Right ventricle myocardium superior (tissue), 1 donor: ENCODE measurements around the gene SERINC2. TPM values are rescaled to one million over a fixed set of nuclear protein-coding genes. Genes with fewer than 3 reads are reported as not detected.

Experiments
- ATAC-seq: fragments of 200-7000 bp; cut with Tn5 transposase; one replicate; pipeline ENCODE4 v1.9.1; 2020; ENCODE audit warnings: mild to moderate bottlenecking; ENCODE audit not compliant: poor library complexity
- DNase-seq: peaks from one replicate; pipeline ENCODE4 v3.0.0-alpha.2; 2020
- intact Hi-C: fragments of 100-400 bp; cut with DNase I; formaldehyde crosslinking; loops from one replicate; pipeline ENCODE4 v1.11.2; 2022
- total RNA-seq: library from RNA; stranded (reverse); fragmentation: NEBNext Ultra II Directional; extraction: Animal tissue kit (Norgen Biotek cat#: 25700); gene quantifications from one replicate; pipeline ENCODE4 v1.2.1, GENCODE V29; 2021
- donor health status: DM: no; HTN: yes; CAD: no; lungs with severe emphysema.

Gene SERINC2
- total RNA-seq, 1 donor from 2014 or later, result 1.5 TPM

GRCh38 chr1:31407029-31407626 lies 5.9 kb upstream of the SERINC2 start:
- DNase-seq (no peak), ATAC-seq (no peak)
- intact Hi-C loops, result no loop called here

GRCh38 chr1:31408788-31409318 lies 4.2 kb upstream of the SERINC2 start:
- ATAC-seq, result no peak

GRCh38 chr1:31409946-31410858 lies 2.8 kb upstream of the SERINC2 start:
- intact Hi-C loops, result loop anchor here (10.0 kb wide), 1 partner anchor 65 kb away; no protein-coding TSS in a partner anchor
- ATAC-seq (no peak), DNase-seq (no peak)

More at GRCh38 chr1:31408788-31409318, 4.2 kb upstream of the SERINC2 start:
- intact Hi-C loops, result no loop called here
- DNase-seq, result no peak

- ATAC-seq (no peak), DNase-seq (no peak)
- intact Hi-C loops, result loop anchor here (10.0 kb wide), 1 partner anchor 66 kb away; no protein-coding TSS in a partner anchor
Measured at GRCh38 chr1:31410871-31411270, 2.1 kb upstream of the SERINC2 start.

- no peak for ATAC-seq
Measured at GRCh38 chr1:31412205-31412604, 808 bp upstream of the SERINC2 start.

GRCh38 chr1:31413405-31414001 lies 490 bp downstream of the SERINC2 start:
- DNase-seq, result peak; percentile 88
- intact Hi-C loops, result loop anchor here (10.0 kb wide), 1 partner anchor 69 kb away; no protein-coding TSS in a partner anchor
- ATAC-seq, result peak; percentile 92

More at GRCh38 chr1:31412205-31412604, 808 bp upstream of the SERINC2 start:
- intact Hi-C loops, result loop anchor here (10.0 kb wide), 1 partner anchor 67 kb away; no protein-coding TSS in a partner anchor
- no peak for DNase-seq

- DNase-seq (no peak), ATAC-seq (no peak)
- intact Hi-C loops, result loop anchor here (10.0 kb wide), 1 partner anchor 70 kb away; no protein-coding TSS in a partner anchor
Measured at GRCh38 chr1:31414980-31415370, 2.0 kb downstream of the SERINC2 start.

GRCh38 chr1:31415658-31416057 lies 2.6 kb downstream of the SERINC2 start:
- DNase-seq (no peak), ATAC-seq (no peak)
- intact Hi-C loops, result loop anchor here (10.0 kb wide), 1 partner anchor 71 kb away; no protein-coding TSS in a partner anchor

- ATAC-seq (no peak), DNase-seq (no peak)
- intact Hi-C loops, result loop anchor here (10.0 kb wide), 1 partner anchor 71 kb away; no protein-coding TSS in a partner anchor
Measured at GRCh38 chr1:31416101-31416736, 3.2 kb downstream of the SERINC2 start.

- intact Hi-C loops, result loop anchor here (10.0 kb wide), 1 partner anchor 72 kb away; no protein-coding TSS in a partner anchor
- ATAC-seq (no peak), DNase-seq (no peak)
Measured at GRCh38 chr1:31417148-31417547, 4.1 kb downstream of the SERINC2 start.

- no peak for DNase-seq
- intact Hi-C loops, result loop anchor here (10.0 kb wide), 1 partner anchor 74 kb away; no protein-coding TSS in a partner anchor
- ATAC-seq, result no peak
Measured at GRCh38 chr1:31418626-31419323, 5.8 kb downstream of the SERINC2 start.

- intact Hi-C loops, result no loop called here
- DNase-seq, result no peak
- ATAC-seq, result no peak
Measured at GRCh38 chr1:31420716-31421115, 7.7 kb downstream of the SERINC2 start.

GRCh38 chr1:31421371-31422040 lies 8.5 kb downstream of the SERINC2 start:
- intact Hi-C loops, result loop anchor here (2.0 kb wide), 1 partner anchor 237 kb away; no protein-coding TSS in a partner anchor
- ATAC-seq (no peak), DNase-seq (no peak)

GRCh38 chr1:31422505-31423319 lies 9.7 kb downstream of the SERINC2 start:
- ATAC-seq (peak; percentile 89), DNase-seq (peak; percentile 59)
- intact Hi-C loops, result loop anchor here (2.0 kb wide), 1 partner anchor 238 kb away; no protein-coding TSS in a partner anchor

- intact Hi-C loops, result loop anchor here (2.0 kb wide), 1 partner anchor 239 kb away; no protein-coding TSS in a partner anchor
- DNase-seq (no peak), ATAC-seq (no peak)
Measured at GRCh38 chr1:31423418-31423947, 10.5 kb downstream of the SERINC2 start.

GRCh38 chr1:31424568-31424967 lies 11.6 kb downstream of the SERINC2 start:
- DNase-seq (no peak), ATAC-seq (no peak)
- intact Hi-C loops, result no loop called here
